B cell (primary cell): ENCODE data around the gene CABLES1. TPM values are rescaled to one million over a fixed set of nuclear protein-coding genes. Genes with fewer than 3 reads are reported as not detected.

Experiments used
- ATAC-seq: fragments of 200-7000 bp; cut with Tn5 transposase; one replicate; pipeline ENCODE4 v1.10.0; 2021; ENCODE audit warnings: low read depth, mild to moderate bottlenecking, moderate number of reproducible peaks, moderate library complexity
- CTCF ChIA-PET: fragments of 350-600 bp; sonication (Branson Sonifier 250); formaldehyde crosslinking; loops from one replicate; lab custom pipeline; 2021; ENCODE audit warnings: antibody characterized with exemption, inconsistent platforms; lab: Charles Lee
- POLR2A ChIA-PET: fragments of 350-600 bp; sonication (Branson Sonifier 250); formaldehyde crosslinking; loops from one replicate; lab custom pipeline; 2021; ENCODE audit warnings: antibody characterized with exemption; lab: Charles Lee
- DNase-seq: peaks from one replicate; pipeline ENCODE4 v3.0.0; 2013
- H2AFZ ChIP-seq: 2 replicates; pipeline ENCODE4 v1.6.1; 2012; ENCODE audit warnings: mild to moderate bottlenecking, low read depth, low read length; ENCODE audit not compliant: insufficient read depth, poor library complexity, severe bottlenecking
- H3K27ac ChIP-seq, 2 donors: 1 replicate in 1 of 2; 2 replicates in 1 of 2; pipeline ENCODE4 v1.5.1; 2012 to 2013; ENCODE audit warnings: low read length in 2 of 2, mild to moderate bottlenecking in 2 of 2, moderate library complexity in 1 of 2
- H3K27me3 ChIP-seq, 4 experiments: fragments of 200-600 bp in 1 of 4; sonication (generic) in 1 of 4; replicated peaks in 1 of 4; 1 replicate in 2 of 4; 2 replicates in 2 of 4; pipeline versions ENCODE4 v1.6.1 to v1.7.0; 2013 to 2016; ENCODE audit warnings: low read length in 3 of 4, mild to moderate bottlenecking in 2 of 4, mixed read lengths in 1 of 4, moderate library complexity in 1 of 4; ENCODE audit not compliant: insufficient read depth in 4 of 4, control insufficient read depth in 3 of 4; ENCODE audit errors: control extremely low read depth in 1 of 4
- H3K36me3 ChIP-seq, 2 experiments: replicated peaks in 1 of 2; 1 replicate in 1 of 2; 2 replicates in 1 of 2; pipeline versions ENCODE4 v1.6.1 to v1.7.1; 2013; ENCODE audit warnings: low read length in 1 of 2; ENCODE audit not compliant: insufficient read depth in 2 of 2, control insufficient read depth in 1 of 2; ENCODE audit errors: control extremely low read depth in 1 of 2, extremely low read depth in 1 of 2
- H3K4me1 ChIP-seq, 2 donors: fragments of 200-600 bp in 1 of 2; sonication (generic) in 1 of 2; 1 replicate in 1 of 2; 2 replicates in 1 of 2; pipeline versions ENCODE4 v1.5.1 to v1.6.1; 2013 to 2017; ENCODE audit warnings: low read length in 2 of 2; ENCODE audit not compliant: control insufficient read depth in 2 of 2, insufficient read depth in 2 of 2
- H3K4me2 ChIP-seq: replicated peaks from 2 replicates; pipeline ENCODE3; 2012; ENCODE audit warnings: mild to moderate bottlenecking, low read depth, low read length; ENCODE audit not compliant: poor library complexity, severe bottlenecking
- H3K4me3 ChIP-seq, 5 experiments: fragments of 200-600 bp in 1 of 5; sonication (generic) in 1 of 5; 1 replicate in 3 of 5; 2 replicates in 2 of 5; pipeline versions ENCODE4 v1.5.1 to v1.7.0; 2011 to 2016; ENCODE audit warnings: low read length in 4 of 5, mild to moderate bottlenecking in 4 of 5, low read depth in 2 of 5, control low read depth in 1 of 5, moderate library complexity in 1 of 5; ENCODE audit not compliant: insufficient read depth in 1 of 5; ENCODE audit errors: control extremely low read depth in 1 of 5, extremely low read depth in 1 of 5
- H3K79me2 ChIP-seq: fragments of 200-600 bp; sonication (generic); one replicate; pipeline ENCODE4 v1.6.0; 2016; ENCODE audit warnings: low read length; ENCODE audit not compliant: control insufficient read depth, insufficient read depth
- H3K9ac ChIP-seq: fragments of 200-600 bp; sonication (generic); 2 replicates; pipeline ENCODE4 v1.6.1; 2017; ENCODE audit warnings: mild to moderate bottlenecking, low read length, moderate library complexity
- H3K9me3 ChIP-seq, 3 donors: one replicate each; pipeline versions ENCODE4 v1.6.1 to v1.7.1; 2013; ENCODE audit warnings: low read length in 2 of 3; ENCODE audit not compliant: control insufficient read depth in 2 of 3, insufficient read depth in 1 of 3; ENCODE audit errors: control extremely low read depth in 1 of 3
- H4K20me1 ChIP-seq: 2 replicates; pipeline ENCODE4 v1.6.0; 2012; ENCODE audit warnings: mild to moderate bottlenecking, low read length; ENCODE audit not compliant: insufficient read depth, control insufficient read depth, poor library complexity, severe bottlenecking
- H3K27ac Mint-ChIP-seq: one replicate; pipeline ENCODE4 v1.8.0; 2021; ENCODE audit warnings: mixed read lengths
- H3K27me3 Mint-ChIP-seq: one replicate; pipeline ENCODE4 v1.8.0; 2021; ENCODE audit warnings: mixed read lengths
- H3K4me1 Mint-ChIP-seq: one replicate; pipeline ENCODE4 v1.8.0; 2021; ENCODE audit warnings: mixed read lengths
- H3K4me3 Mint-ChIP-seq: one replicate; pipeline ENCODE4 v1.8.0; 2021; ENCODE audit warnings: mixed read lengths
- H3K9me3 Mint-ChIP-seq: one replicate; pipeline ENCODE4 v1.8.0; 2022; ENCODE audit warnings: mixed read lengths; ENCODE audit not compliant: insufficient read depth
- EZH2 ChIP-seq: IDR thresholded peaks from 2 replicates; pipeline ENCODE4 v1.6.1; 2012; ENCODE audit warnings: borderline replicate concordance, low read depth, mild to moderate bottlenecking, moderate library complexity, low read length; ENCODE audit not compliant: insufficient read depth, poor library complexity, severe bottlenecking
- WGBS: methylation state at CpG from one replicate; pipeline ENCODE4 v1.1.5; 2013; ENCODE audit warnings: missing lambda C conversion rate; ENCODE audit not compliant: insufficient coverage; 5-methylcytosine and 5-hydroxymethylcytosine counted together
- intact Hi-C: fragments of 100-400 bp; cut with micrococcal nuclease; formaldehyde crosslinking; loops from one replicate; pipeline ENCODE4 v1.10.0; 2022
- polyA plus RNA-seq: library from polyadenylated mRNA; depleted of rRNA; stranded (reverse); fragments of >200 nt; gene quantifications from 2 replicates; pipeline ENCODE4 v1.2.3, GENCODE V29; 2012
- total RNA-seq, 2 donors: library from RNA; stranded (reverse); fragments of 120-200 nt in 1 of 2; gene quantifications; 1 replicate in 1 of 2; 2 replicates in 1 of 2; pipeline versions ENCODE4 v1.2.3 to v1.2.4, GENCODE V29; 2013 to 2022
- TF ChIP-seq, protein P1 (sequence below): fragments of 200-600 bp; IDR thresholded peaks from one replicate; pipeline ENCODE4 v1.8.0; 2022; ENCODE audit warnings: antibody characterized with exemption, mild to moderate bottlenecking

The CABLES1 gene
- total and polyA plus RNA-seq, 2 donors (not counting 1 experiment from before 2014, with no cell fraction given): 0.30 to 56.3 TPM

DNA sequence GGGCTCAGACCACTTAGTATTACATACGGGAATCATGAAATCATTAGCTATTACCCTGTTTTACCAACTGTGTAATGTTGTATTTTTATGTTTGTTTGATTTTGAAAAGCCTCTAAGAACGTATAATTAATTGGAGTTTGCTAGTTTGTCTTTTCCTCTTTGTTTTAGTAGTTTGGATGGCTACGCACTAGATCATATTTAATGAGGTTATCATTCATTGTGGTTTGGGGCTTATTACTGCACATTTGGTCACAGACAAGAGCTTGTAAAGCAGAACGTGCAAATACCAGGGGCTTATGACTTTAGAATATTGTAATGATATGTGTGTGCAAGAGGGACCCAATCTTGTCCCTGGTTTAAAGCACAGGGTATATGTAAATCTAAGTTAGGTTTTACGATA, 10.3 kb downstream of the CABLES1 start:
- intact Hi-C loops: no loop called here
- Histone ChIP-seq H3K27ac (no peak overlapping the region), H3K4me2 (no peak overlapping the region), H3K9ac (no peak overlapping the region), H3K79me2 (no peaks in the 10 kb centered on the region), H3K36me3 (no peaks in the 10 kb centered on the region), H3K9me3 (peaks cover 0 to 3% (median 0%) of the 10 kb centered on the region in 3 donors), H3K27me3 (peaks cover 0 to 7% (median 0%) of the 10 kb centered on the region in 4 experiments), H4K20me1 (no peaks in the 10 kb centered on the region), H3K4me1 (peaks cover 0 to 3% of the 10 kb centered on the region in 2 donors), H3K4me3 (no peak overlapping the region), H2AFZ (no peak overlapping the region)
- TF ChIP-seq, protein P1, sequence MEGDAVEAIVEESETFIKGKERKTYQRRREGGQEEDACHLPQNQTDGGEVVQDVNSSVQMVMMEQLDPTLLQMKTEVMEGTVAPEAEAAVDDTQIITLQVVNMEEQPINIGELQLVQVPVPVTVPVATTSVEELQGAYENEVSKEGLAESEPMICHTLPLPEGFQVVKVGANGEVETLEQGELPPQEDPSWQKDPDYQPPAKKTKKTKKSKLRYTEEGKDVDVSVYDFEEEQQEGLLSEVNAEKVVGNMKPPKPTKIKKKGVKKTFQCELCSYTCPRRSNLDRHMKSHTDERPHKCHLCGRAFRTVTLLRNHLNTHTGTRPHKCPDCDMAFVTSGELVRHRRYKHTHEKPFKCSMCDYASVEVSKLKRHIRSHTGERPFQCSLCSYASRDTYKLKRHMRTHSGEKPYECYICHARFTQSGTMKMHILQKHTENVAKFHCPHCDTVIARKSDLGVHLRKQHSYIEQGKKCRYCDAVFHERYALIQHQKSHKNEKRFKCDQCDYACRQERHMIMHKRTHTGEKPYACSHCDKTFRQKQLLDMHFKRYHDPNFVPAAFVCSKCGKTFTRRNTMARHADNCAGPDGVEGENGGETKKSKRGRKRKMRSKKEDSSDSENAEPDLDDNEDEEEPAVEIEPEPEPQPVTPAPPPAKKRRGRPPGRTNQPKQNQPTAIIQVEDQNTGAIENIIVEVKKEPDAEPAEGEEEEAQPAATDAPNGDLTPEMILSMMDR: no peak
- no peak for TF ChIP-seq EZH2
- H3K27ac Mint-ChIP-seq: no peak overlapping the region
- H3K4me1 Mint-ChIP-seq: peaks cover 8% of the 10 kb centered on the region
- ChIA-PET CTCF (no interaction called here), POLR2A (no interaction called here)
- no peaks in the 10 kb centered on the region for H3K9me3 Mint-ChIP-seq
- DNase-seq (no peak), ATAC-seq (no peak)
- no peak overlapping the region for H3K4me3 Mint-ChIP-seq
- peaks cover 7% of the 10 kb centered on the region for H3K27me3 Mint-ChIP-seq
- WGBS: 88% methylated on average over 1 of the region's 5 CpGs

DNA sequence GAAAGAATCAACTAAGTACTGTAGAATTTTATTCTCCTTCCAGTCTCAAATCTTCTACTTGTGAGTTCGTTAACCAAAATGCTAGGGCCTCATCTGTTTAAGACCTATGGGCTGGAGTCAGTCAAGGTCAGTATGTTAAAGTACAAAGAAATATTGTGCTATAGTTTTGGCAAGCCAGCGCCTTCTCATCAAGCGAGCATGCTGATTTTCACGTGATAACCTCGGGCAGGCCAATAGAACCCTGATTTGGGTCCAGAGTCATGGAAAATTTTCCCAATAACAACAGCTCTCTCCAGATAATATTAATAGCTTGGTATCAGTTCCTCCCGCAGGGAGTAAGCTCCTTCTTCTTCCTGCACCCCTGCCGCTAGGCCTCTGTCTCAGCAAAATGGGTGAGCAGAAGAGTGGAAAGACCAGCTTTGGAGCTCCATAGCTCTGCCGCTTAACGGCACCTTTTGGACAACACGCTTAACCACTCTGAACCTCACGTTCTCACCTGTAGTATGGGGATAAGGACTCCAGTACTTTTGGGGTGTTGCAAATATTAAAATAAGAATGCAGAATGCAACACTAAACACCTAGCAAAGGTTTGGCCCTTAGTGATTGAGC, 11.7 kb downstream of the CABLES1 start:
- H3K4me1 Mint-ChIP-seq: peaks cover 8% of the 10 kb centered on the region
- Histone ChIP-seq H3K36me3 (no peaks in the 10 kb centered on the region), H2AFZ (no peak overlapping the region), H4K20me1 (no peaks in the 10 kb centered on the region), H3K27me3 (peaks cover 0 to under 1% (median 0%) of the 10 kb centered on the region in 4 experiments), H3K79me2 (no peaks in the 10 kb centered on the region), H3K9ac (no peak overlapping the region), H3K4me2 (no peak overlapping the region), H3K9me3 (peaks cover 0 to 3% (median 0%) of the 10 kb centered on the region in 3 donors), H3K4me3 (no peak overlapping the region), H3K4me1 (peaks cover 0 to 3% of the 10 kb centered on the region in 2 donors), H3K27ac (no peak overlapping the region)
- peaks cover 3% of the 10 kb centered on the region for H3K27me3 Mint-ChIP-seq
- H3K4me3 Mint-ChIP-seq: no peak overlapping the region
- H3K9me3 Mint-ChIP-seq: no peaks in the 10 kb centered on the region
- ChIA-PET CTCF (interaction anchor here (0.7 to 1.3 kb wide), 3 partner anchors 14 to 248 kb away, joined by 3 read pairs; no protein-coding TSS in a partner anchor), POLR2A (interaction anchor here (1.1 kb wide), 1 partner anchor 14 kb away, joined by 3 read pairs; no protein-coding TSS in a partner anchor)
- DNase-seq (no peak), ATAC-seq (no peak)
- no peak overlapping the region for H3K27ac Mint-ChIP-seq
- WGBS: 91% methylated on average over 4 of the region's 11 CpGs
- intact Hi-C loops: no loop called here
- TF ChIP-seq EZH2: no peak
- TF ChIP-seq, protein P1: no peak
